Panc1 (cell line): Measurements from ENCODE around the gene MNAT1. TPM values are rescaled to one million over a fixed set of nuclear protein-coding genes. Genes with fewer than 3 reads are reported as not detected.

Source experiments
- ATAC-seq: fragments of 200-7000 bp; cut with Tn5 transposase; 2 replicates; pipeline ENCODE4 v1.9.1; 2020; ENCODE audit warnings: mild to moderate bottlenecking, moderate library complexity
- BruUV-seq: library from RNA; stranded (reverse); fragments of 400-500 nt; replicated peaks from 2 replicates; lab custom pipeline; 2021; lab: Mats Ljungman, UMichigan
- CTCF ChIA-PET: fragments of 300-600 bp; sonication (Branson Sonifier 250); formaldehyde crosslinking; loops from one replicate; lab custom pipeline; 2022; ENCODE audit warnings: antibody characterized with exemption; lab: Charles Lee
- POLR2A ChIA-PET: fragments of 300-600 bp; sonication (Branson Sonifier 250); formaldehyde crosslinking; loops from one replicate; lab custom pipeline; 2022; ENCODE audit warnings: antibody characterized with exemption; lab: Charles Lee
- DNase-seq: peaks from one replicate; pipeline ENCODE4 v3.0.0-alpha.2; 2010; ENCODE audit warnings: low read depth, low spot score
- H3K27ac ChIP-seq: 2 replicates; pipeline ENCODE4 v1.5.1; 2011; ENCODE audit warnings: mild to moderate bottlenecking, low read length, inconsistent platforms
- H3K27me3 ChIP-seq: fragments of 200-500 bp; sonication (Bioruptor generic); 2 replicates; pipeline ENCODE4 v1.6.0; 2014; ENCODE audit warnings: low read length, inconsistent platforms; ENCODE audit not compliant: control insufficient read depth, insufficient read depth
- H3K36me3 ChIP-seq: fragments of 200-500 bp; sonication (Bioruptor generic); 2 replicates; pipeline ENCODE4 v1.5.1; 2014; ENCODE audit warnings: inconsistent platforms, mild to moderate bottlenecking, low read length, moderate library complexity; ENCODE audit not compliant: control insufficient read depth, insufficient read depth
- H3K4me1 ChIP-seq: 2 replicates; pipeline ENCODE4 v1.5.1; 2011; ENCODE audit warnings: inconsistent platforms, mild to moderate bottlenecking, low read length, moderate library complexity; ENCODE audit not compliant: control insufficient read depth, insufficient read depth
- H3K4me3 ChIP-seq, 2 experiments: 2 replicates each; pipeline ENCODE4 v1.5.1; 2011 to 2012; ENCODE audit warnings: low read depth in 2 of 2, low read length in 2 of 2, mild to moderate bottlenecking in 2 of 2, inconsistent platforms in 1 of 2, moderate library complexity in 1 of 2
- H3K9me3 ChIP-seq: fragments of 200-500 bp; sonication (Bioruptor generic); 2 replicates; pipeline ENCODE4 v1.5.1; 2014; ENCODE audit warnings: low read depth, mild to moderate bottlenecking, inconsistent platforms, low read length, moderate library complexity; ENCODE audit not compliant: control insufficient read depth, insufficient read depth
- POLR2AphosphoS5 ChIP-seq: IDR thresholded peaks from 2 replicates; pipeline ENCODE4 v1.6.1; 2012; ENCODE audit warnings: mild to moderate bottlenecking, low read depth, low read length, moderate library complexity
- SIN3A ChIP-seq: IDR thresholded peaks from 2 replicates; pipeline ENCODE4 v1.6.1; 2012; ENCODE audit warnings: low read depth, mild to moderate bottlenecking, low read length, moderate library complexity, borderline replicate concordance; ENCODE audit not compliant: insufficient read depth
- TCF7L2 ChIP-seq: IDR thresholded peaks from 2 replicates; pipeline ENCODE4 v1.6.1; 2011; ENCODE audit warnings: mild to moderate bottlenecking, low read depth, low read length, inconsistent platforms
- in situ Hi-C: cut with HindIII; loops from 2 replicates; pipeline ENCODE4 v1.10.0; 2016; ENCODE audit warnings: low sequenced_read_pairs, low pct_unique_long_range_greater_than_20kb
- intact Hi-C: fragments of 100-400 bp; cut with micrococcal nuclease; formaldehyde crosslinking; loops from one replicate; pipeline ENCODE4 v1.10.0; 2022; ENCODE audit not compliant: unreplicated experiment
- total RNA-seq: library from RNA; stranded (reverse); gene quantifications from one replicate; pipeline ENCODE4 v1.2.1, GENCODE V29; 2021; ENCODE audit not compliant: unreplicated experiment
- TF ChIP-seq, protein P1 (sequence below), 2 experiments: IDR thresholded peaks; 2 replicates each; pipeline ENCODE4 v1.6.1; 2011 to 2012; ENCODE audit warnings: low read depth in 2 of 2, control low read depth in 1 of 2, low read length in 1 of 2, mild to moderate bottlenecking in 1 of 2, moderate library complexity in 1 of 2; ENCODE audit not compliant: insufficient read depth in 1 of 2
- TF ChIP-seq, protein P2 (sequence below): fragments of 450-650 bp; IDR thresholded peaks from 2 replicates; pipeline ENCODE4 v1.5.1; 2017; ENCODE audit warnings: mild to moderate bottlenecking

MNAT1 gene
- total RNA-seq, 1 experiment from 2014 or later, result 29.4 TPM

DNA sequence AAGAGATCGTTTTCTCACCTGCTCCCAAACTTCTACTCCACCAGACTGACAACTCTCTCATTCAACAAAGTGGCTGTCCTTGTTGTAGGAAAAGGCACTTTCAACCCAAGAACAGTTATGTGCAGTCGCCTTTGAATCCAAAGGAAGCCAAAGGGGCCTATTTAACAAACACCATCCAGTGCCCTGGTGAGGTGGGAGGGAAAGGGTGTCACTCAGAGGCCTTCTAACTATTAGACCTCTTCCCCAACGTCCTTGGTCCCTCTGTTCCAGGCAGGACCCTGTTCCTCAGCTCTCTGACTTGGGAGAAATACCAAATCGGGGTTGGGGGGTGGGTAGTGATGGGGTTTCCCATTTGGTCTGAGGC, 13.6 kb upstream of the MNAT1 start:
- no peak for DNase-seq
- POLR2A ChIA-PET, result no interaction called here

DNA sequence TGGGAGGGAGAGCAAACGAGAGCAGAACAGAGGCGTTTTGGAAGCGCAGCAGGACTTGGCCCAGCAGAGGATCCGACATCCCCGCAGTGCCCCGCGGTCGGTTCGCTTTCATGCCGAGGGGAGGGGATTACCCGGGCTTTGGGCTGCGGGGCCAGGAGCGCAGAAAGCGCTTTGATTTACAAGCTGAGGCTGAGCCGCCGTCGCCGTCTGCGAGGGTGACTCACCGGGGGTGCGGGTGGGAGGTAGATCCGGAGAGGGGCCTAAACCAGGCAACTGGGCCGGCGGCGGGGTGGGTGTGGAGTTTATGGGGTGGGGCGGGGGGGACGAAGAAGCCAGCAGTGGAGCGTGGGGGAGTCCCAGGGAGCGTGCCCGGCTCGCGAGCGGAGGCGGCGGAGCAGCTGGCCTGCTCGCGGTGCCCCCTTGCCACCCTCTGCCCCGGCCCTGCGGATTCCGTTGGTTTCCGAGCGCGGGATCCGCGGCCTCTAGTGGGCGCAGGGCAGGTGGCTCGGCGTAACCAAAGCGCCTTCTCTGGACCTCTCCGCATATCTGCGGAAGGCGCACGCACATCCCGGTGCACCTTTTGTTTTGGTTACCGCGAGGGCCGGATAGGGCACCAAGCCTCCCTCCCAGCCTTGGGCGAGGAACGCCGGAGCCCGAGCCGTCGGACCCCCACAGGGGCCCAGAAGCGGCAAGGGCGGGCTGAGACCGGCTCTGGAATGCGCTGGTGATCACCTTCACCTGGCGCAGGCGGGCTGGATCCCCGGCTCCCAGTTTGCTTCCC, 13.0 kb upstream of the MNAT1 start:
- Histone ChIP-seq H3K27ac (peak overlapping the region; percentile 71), H3K27me3 (no peaks in the 10 kb centered on the region), H3K4me1 (peaks cover 11% of the 10 kb centered on the region), H3K9me3 (no peaks in the 10 kb centered on the region), H3K36me3 (peaks cover 19% of the 10 kb centered on the region), H3K4me3 (peak overlapping the region; percentile 79 to 80)
- peak; percentile 65 for ATAC-seq
- in situ Hi-C loops, result no loop called here
- ChIA-PET POLR2A (no interaction called here), CTCF (no interaction called here)
- TF ChIP-seq TCF7L2 (0 out of 2 replicates have a peak, but pooled peaks have one; percentile 24), POLR2AphosphoS5 (no peak)
- TF ChIP-seq, protein P1, sequence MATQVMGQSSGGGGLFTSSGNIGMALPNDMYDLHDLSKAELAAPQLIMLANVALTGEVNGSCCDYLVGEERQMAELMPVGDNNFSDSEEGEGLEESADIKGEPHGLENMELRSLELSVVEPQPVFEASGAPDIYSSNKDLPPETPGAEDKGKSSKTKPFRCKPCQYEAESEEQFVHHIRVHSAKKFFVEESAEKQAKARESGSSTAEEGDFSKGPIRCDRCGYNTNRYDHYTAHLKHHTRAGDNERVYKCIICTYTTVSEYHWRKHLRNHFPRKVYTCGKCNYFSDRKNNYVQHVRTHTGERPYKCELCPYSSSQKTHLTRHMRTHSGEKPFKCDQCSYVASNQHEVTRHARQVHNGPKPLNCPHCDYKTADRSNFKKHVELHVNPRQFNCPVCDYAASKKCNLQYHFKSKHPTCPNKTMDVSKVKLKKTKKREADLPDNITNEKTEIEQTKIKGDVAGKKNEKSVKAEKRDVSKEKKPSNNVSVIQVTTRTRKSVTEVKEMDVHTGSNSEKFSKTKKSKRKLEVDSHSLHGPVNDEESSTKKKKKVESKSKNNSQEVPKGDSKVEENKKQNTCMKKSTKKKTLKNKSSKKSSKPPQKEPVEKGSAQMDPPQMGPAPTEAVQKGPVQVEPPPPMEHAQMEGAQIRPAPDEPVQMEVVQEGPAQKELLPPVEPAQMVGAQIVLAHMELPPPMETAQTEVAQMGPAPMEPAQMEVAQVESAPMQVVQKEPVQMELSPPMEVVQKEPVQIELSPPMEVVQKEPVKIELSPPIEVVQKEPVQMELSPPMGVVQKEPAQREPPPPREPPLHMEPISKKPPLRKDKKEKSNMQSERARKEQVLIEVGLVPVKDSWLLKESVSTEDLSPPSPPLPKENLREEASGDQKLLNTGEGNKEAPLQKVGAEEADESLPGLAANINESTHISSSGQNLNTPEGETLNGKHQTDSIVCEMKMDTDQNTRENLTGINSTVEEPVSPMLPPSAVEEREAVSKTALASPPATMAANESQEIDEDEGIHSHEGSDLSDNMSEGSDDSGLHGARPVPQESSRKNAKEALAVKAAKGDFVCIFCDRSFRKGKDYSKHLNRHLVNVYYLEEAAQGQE (IDR thresholded peaks at IDR 0.05; ENCODE audit: insufficient read depth in 1 of 2, low read depth in 2 of 2, low read length in 1 of 2), result no peak
- TF ChIP-seq, protein P2, sequence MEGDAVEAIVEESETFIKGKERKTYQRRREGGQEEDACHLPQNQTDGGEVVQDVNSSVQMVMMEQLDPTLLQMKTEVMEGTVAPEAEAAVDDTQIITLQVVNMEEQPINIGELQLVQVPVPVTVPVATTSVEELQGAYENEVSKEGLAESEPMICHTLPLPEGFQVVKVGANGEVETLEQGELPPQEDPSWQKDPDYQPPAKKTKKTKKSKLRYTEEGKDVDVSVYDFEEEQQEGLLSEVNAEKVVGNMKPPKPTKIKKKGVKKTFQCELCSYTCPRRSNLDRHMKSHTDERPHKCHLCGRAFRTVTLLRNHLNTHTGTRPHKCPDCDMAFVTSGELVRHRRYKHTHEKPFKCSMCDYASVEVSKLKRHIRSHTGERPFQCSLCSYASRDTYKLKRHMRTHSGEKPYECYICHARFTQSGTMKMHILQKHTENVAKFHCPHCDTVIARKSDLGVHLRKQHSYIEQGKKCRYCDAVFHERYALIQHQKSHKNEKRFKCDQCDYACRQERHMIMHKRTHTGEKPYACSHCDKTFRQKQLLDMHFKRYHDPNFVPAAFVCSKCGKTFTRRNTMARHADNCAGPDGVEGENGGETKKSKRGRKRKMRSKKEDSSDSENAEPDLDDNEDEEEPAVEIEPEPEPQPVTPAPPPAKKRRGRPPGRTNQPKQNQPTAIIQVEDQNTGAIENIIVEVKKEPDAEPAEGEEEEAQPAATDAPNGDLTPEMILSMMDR, result peak; percentile 73
- no peak for DNase-seq
- intact Hi-C loops, result loop anchor here (5.0 to 10.0 kb wide), 2 partner anchors 74 to 303 kb away; partner anchors contain the start of gene SIX1
- no TSS peak for BruUV-seq

More for the DNA sequence above, 13.6 kb upstream of the MNAT1 start:
- in situ Hi-C loops, result no loop called here
- Histone ChIP-seq H3K36me3 (peaks cover 19% of the 10 kb centered on the region), H3K27ac (peak overlapping the region; percentile 59; the same call in 1 of the 2 replicates), H3K9me3 (no peaks in the 10 kb centered on the region), H3K4me3 (peak overlapping the region; percentile 79 to 80), H3K4me1 (peaks cover 11% of the 10 kb centered on the region), H3K27me3 (no peaks in the 10 kb centered on the region)
- CTCF ChIA-PET, result no interaction called here
- TF ChIP-seq, protein P2, result no peak
- TF ChIP-seq, protein P1 (IDR thresholded peaks at IDR 0.05; ENCODE audit: insufficient read depth in 1 of 2, low read depth in 2 of 2, low read length in 1 of 2), result no peak
- TF ChIP-seq SIN3A, result no peak
- TF ChIP-seq TCF7L2, result 0 out of 2 replicates have a peak, but pooled peaks have one; percentile 10
- TF ChIP-seq POLR2AphosphoS5, result no peak
- BruUV-seq, result no TSS peak
- intact Hi-C loops, result loop anchor here (5.0 to 10.0 kb wide), 2 partner anchors 74 to 304 kb away; partner anchors contain the start of gene SIX1
- ATAC-seq, result no peak
